Measurements from ENCODE around the gene TPRG1.

TPRG1 gene

GRCh38 chr3:189167027-189167766 is 4.6 kb upstream of the TPRG1 start:
- no peaks in the 10 kb centered on the region for H3K27me3 ChIP-seq (ENCODE audit: low read length)
- H3K9me2 ChIP-seq (replicated peaks; ENCODE audit: insufficient read depth, low read length): no peaks in the 10 kb centered on the region
- no peaks in the 10 kb centered on the region for H3K79me2 ChIP-seq (ENCODE audit: insufficient read depth, low read length)
- no peak overlapping the region for H2AFZ ChIP-seq (ENCODE audit: low read depth, low read length, severe bottlenecking)
- H3K27ac ChIP-seq (ENCODE audit: low read depth, low read length): no peak overlapping the region
- H3K9me3 ChIP-seq (ENCODE audit: insufficient read depth, low read length): no peaks in the 10 kb centered on the region
- H3K9ac ChIP-seq (ENCODE audit: low read length): no peak overlapping the region
- H3K4me2 ChIP-seq (ENCODE audit: low read depth, low read length, poor library complexity, severe bottlenecking): no peak overlapping the region
- no peaks in the 10 kb centered on the region for H4K20me1 ChIP-seq (ENCODE audit: low read depth, low read length)
- no peaks in the 10 kb centered on the region for H3K36me3 ChIP-seq (ENCODE audit: low read length)
- no peak overlapping the region for H3K4me3 ChIP-seq (ENCODE audit: insufficient read depth, low read length, poor library complexity, severe bottlenecking)
- no peak for TF ChIP-seq EZH2phosphoT487 (conservative IDR thresholded peaks at IDR 0.05; ENCODE audit: low read length)
- TF ChIP-seq CTCF (IDR thresholded peaks at IDR 0.05; ENCODE audit: insufficient read depth, low read length, poor library complexity, severe bottlenecking): no peak
- H3F3A ChIP-seq (ENCODE audit: insufficient read depth): no peaks in the 10 kb centered on the region

GRCh38 chr3:189168711-189169110 is 3.1 kb upstream of the TPRG1 start:
- H3K27ac ChIP-seq (ENCODE audit: low read depth, low read length): no peak overlapping the region
- H3K9ac ChIP-seq (ENCODE audit: low read length): no peak overlapping the region
- no peaks in the 10 kb centered on the region for H3F3A ChIP-seq (ENCODE audit: insufficient read depth)
- H3K4me2 ChIP-seq (ENCODE audit: low read depth, low read length, poor library complexity, severe bottlenecking): no peak overlapping the region
- no peak for TF ChIP-seq CTCF (IDR thresholded peaks at IDR 0.05; ENCODE audit: insufficient read depth, low read length, poor library complexity, severe bottlenecking)
- no peak for TF ChIP-seq EZH2phosphoT487 (conservative IDR thresholded peaks at IDR 0.05; ENCODE audit: low read length)
- no peaks in the 10 kb centered on the region for H3K36me3 ChIP-seq (ENCODE audit: low read length)
- H4K20me1 ChIP-seq (ENCODE audit: low read depth, low read length): no peaks in the 10 kb centered on the region
- no peaks in the 10 kb centered on the region for H3K9me2 ChIP-seq (replicated peaks; ENCODE audit: insufficient read depth, low read length)
- no peak overlapping the region for H2AFZ ChIP-seq (ENCODE audit: low read depth, low read length, severe bottlenecking)
- no peaks in the 10 kb centered on the region for H3K79me2 ChIP-seq (ENCODE audit: insufficient read depth, low read length)
- H3K9me3 ChIP-seq (ENCODE audit: insufficient read depth, low read length): no peaks in the 10 kb centered on the region
- H3K27me3 ChIP-seq (ENCODE audit: low read length): no peaks in the 10 kb centered on the region
- H3K4me3 ChIP-seq (ENCODE audit: insufficient read depth, low read length, poor library complexity, severe bottlenecking): no peak overlapping the region

- H2AFZ ChIP-seq (ENCODE audit: low read depth, low read length, severe bottlenecking): no peak overlapping the region
- H3K9me3 ChIP-seq (ENCODE audit: insufficient read depth, low read length): no peaks in the 10 kb centered on the region
- H4K20me1 ChIP-seq (ENCODE audit: low read depth, low read length): no peaks in the 10 kb centered on the region
- no peaks in the 10 kb centered on the region for H3F3A ChIP-seq (ENCODE audit: insufficient read depth)
- TF ChIP-seq CTCF (IDR thresholded peaks at IDR 0.05; ENCODE audit: insufficient read depth, low read length, poor library complexity, severe bottlenecking) (no peak), EZH2phosphoT487 (conservative IDR thresholded peaks at IDR 0.05; ENCODE audit: low read length) (no peak)
- no peaks in the 10 kb centered on the region for H3K36me3 ChIP-seq (ENCODE audit: low read length)
- no peak overlapping the region for H3K27ac ChIP-seq (ENCODE audit: low read depth, low read length)
- no peak overlapping the region for H3K4me3 ChIP-seq (ENCODE audit: insufficient read depth, low read length, poor library complexity, severe bottlenecking)
- no peaks in the 10 kb centered on the region for H3K9me2 ChIP-seq (replicated peaks; ENCODE audit: insufficient read depth, low read length)
- H3K79me2 ChIP-seq (ENCODE audit: insufficient read depth, low read length): no peaks in the 10 kb centered on the region
- no peaks in the 10 kb centered on the region for H3K27me3 ChIP-seq (ENCODE audit: low read length)
- no peak overlapping the region for H3K9ac ChIP-seq (ENCODE audit: low read length)
- no peak overlapping the region for H3K4me2 ChIP-seq (ENCODE audit: low read depth, low read length, poor library complexity, severe bottlenecking)
These were observed 2.0 kb upstream of the TPRG1 start for GRCh38 chr3:189169728-189170127.

Data from SU-DHL-6 (cell line).